Posterior cingulate gyrus (tissue), 11 donors: Measurements from ENCODE around the gene ZNHIT1.

ENCODE experiments used
- DNase-seq, 10 donors: peaks; one replicate each; pipeline versions ENCODE4 v3.0.0 to v3.0.0-alpha.2; 2020 to 2021; ENCODE audit warnings: mixed read lengths in 3 of 10
- intact Hi-C: fragments of 100-400 bp; cut with DNase I; formaldehyde crosslinking; loops from one replicate; pipeline ENCODE4 v1.15.1; 2023

The ZNHIT1 gene

GRCh38 chr7:101265622-101266516 lies 47.9 kb downstream of the ZNHIT1 start:
- intact Hi-C loops = no loop called here
- DNase-seq = peak in 3 of 10 donors; percentile 12 to 56 (median 22)

GRCh38 chr7:101269664-101270063 lies 51.7 kb downstream of the ZNHIT1 start:
- intact Hi-C loops = no loop called here
- DNase-seq = peak in 3 of 10 donors; percentile 24 to 32 (median 30)

- DNase-seq = no peak
- intact Hi-C loops = no loop called here
These were observed 53.1 kb downstream of the ZNHIT1 start for GRCh38 chr7:101271021-101271420.

DNA sequence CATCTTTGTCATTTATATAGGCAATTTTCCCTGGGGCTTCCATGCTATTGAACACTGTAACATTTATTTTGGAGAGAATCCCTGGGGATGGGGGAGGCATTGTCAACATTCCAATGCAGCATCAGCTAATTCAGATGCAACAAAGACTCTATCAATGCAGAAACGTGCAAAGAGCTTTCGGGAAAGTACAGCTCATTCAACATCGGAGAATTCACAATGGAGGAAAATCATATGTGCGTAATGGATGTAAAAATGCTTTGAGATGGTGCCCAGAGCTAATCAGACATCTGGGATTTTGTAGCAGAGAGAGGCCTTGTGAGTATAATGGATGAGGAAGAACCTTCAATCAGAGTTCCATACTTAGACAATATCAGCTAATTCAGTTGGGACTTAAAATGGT lies 55.2 kb downstream of the ZNHIT1 start:
- intact Hi-C loops = no loop called here

More for the DNA sequence above, 55.2 kb downstream of the ZNHIT1 start:
- no peak for DNase-seq
